MM.1S (cell line): ENCODE measurements around the gene RMI2.
A peak's percentile ranks its signal among the peaks of the same experiment; 100 is the strongest.

ENCODE experiments used
- DNase-seq: peaks from one replicate; pipeline ENCODE4 v3.0.0-alpha.2; 2015
- H2AFZ ChIP-seq: fragments of 300-600 bp; sonication (generic); 2 replicates; pipeline ENCODE4 v1.6.0; 2016; ENCODE audit warnings: antibody characterized with exemption, low read length
- H3F3A ChIP-seq: fragments of 300-600 bp; sonication (generic); 2 replicates; pipeline ENCODE4 v1.6.1; 2016; ENCODE audit warnings: mild to moderate bottlenecking, antibody characterized with exemption, low read length, moderate library complexity, mixed read lengths; ENCODE audit not compliant: insufficient read depth
- H3K27ac ChIP-seq: fragments of 300-600 bp; sonication (generic); 2 replicates; pipeline ENCODE4 v1.5.1; 2016; ENCODE audit warnings: mild to moderate bottlenecking, low read length
- H3K27me3 ChIP-seq: fragments of 300-600 bp; sonication (generic); replicated peaks from 2 replicates; pipeline ENCODE4 v1.6.0; 2016; ENCODE audit warnings: low read length; ENCODE audit not compliant: insufficient read depth
- H3K36me3 ChIP-seq: fragments of 300-600 bp; sonication (generic); replicated peaks from 2 replicates; pipeline ENCODE4 v1.6.1; 2016; ENCODE audit warnings: mild to moderate bottlenecking, low read length, mixed read lengths; ENCODE audit not compliant: insufficient read depth
- H3K4me1 ChIP-seq: fragments of 300-600 bp; sonication (generic); 2 replicates; pipeline ENCODE4 v1.6.1; 2016; ENCODE audit warnings: low read length, mixed read lengths
- H3K4me2 ChIP-seq: fragments of 300-600 bp; sonication (generic); 2 replicates; pipeline ENCODE4 v1.6.0; 2016; ENCODE audit warnings: low read depth, low read length
- H3K4me3 ChIP-seq: fragments of 300-600 bp; sonication (generic); 2 replicates; pipeline ENCODE4 v1.5.1; 2016; ENCODE audit warnings: low read length, mixed read lengths
- H3K79me2 ChIP-seq: fragments of 300-600 bp; sonication (generic); 2 replicates; pipeline ENCODE4 v1.6.1; 2016; ENCODE audit warnings: mixed run types, low read length, mixed read lengths
- H3K9ac ChIP-seq: fragments of 300-600 bp; sonication (generic); 2 replicates; pipeline ENCODE4 v1.6.1; 2016; ENCODE audit warnings: low read length, mixed read lengths
- H3K9me2 ChIP-seq: fragments of 300-600 bp; sonication (generic); replicated peaks from 2 replicates; pipeline ENCODE4 v1.6.1; 2016; ENCODE audit warnings: mild to moderate bottlenecking, low read length, mixed read lengths; ENCODE audit not compliant: insufficient read depth
- H3K9me3 ChIP-seq: fragments of 300-600 bp; sonication (generic); replicated peaks from 2 replicates; pipeline ENCODE4 v1.6.1; 2016; ENCODE audit warnings: mild to moderate bottlenecking, low read length, mixed read lengths; ENCODE audit not compliant: insufficient read depth
- H4K20me1 ChIP-seq: fragments of 300-600 bp; sonication (generic); 2 replicates; pipeline ENCODE4 v1.6.1; 2016; ENCODE audit warnings: mild to moderate bottlenecking, low read length, moderate library complexity, mixed read lengths; ENCODE audit not compliant: insufficient read depth
- EZH2 ChIP-seq: fragments of 300-600 bp; sonication (generic); optimal IDR thresholded peaks from 2 replicates; pipeline ENCODE3; 2017; ENCODE audit warnings: low read depth, mild to moderate bottlenecking, antibody characterized with exemption, low read length, mixed read lengths
- EZH2phosphoT487 ChIP-seq: fragments of 300-600 bp; sonication (generic); IDR thresholded peaks from 2 replicates; pipeline ENCODE4 v1.6.1; 2018; ENCODE audit warnings: antibody characterized with exemption, low read length
- TF ChIP-seq, protein P1 (sequence below): fragments of 300-600 bp; sonication (generic); IDR thresholded peaks from 2 replicates; pipeline ENCODE4 v1.5.1; 2016; ENCODE audit warnings: antibody characterized with exemption, low read length, mixed read lengths

Gene RMI2

DNA sequence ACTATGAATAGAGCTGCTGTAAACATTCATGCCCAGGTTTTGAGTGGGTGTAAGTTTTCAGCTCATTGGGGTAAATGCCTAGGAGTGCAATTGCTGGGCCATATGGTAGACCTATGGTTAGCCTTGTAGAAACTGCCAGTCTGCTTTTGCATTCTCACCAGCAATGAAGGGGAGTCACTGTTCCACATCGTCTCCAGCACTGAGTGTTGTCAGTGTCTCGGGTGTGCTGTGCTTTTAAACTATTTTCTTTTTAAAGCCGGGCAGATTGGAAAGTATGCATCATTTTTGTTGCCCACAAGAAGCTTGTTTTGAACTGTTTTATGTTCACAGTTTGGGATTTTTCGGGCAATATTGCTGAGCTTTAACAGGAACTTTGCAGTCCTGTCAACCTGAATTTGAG, 7.9 kb downstream of the RMI2 start:
- no peak overlapping the region for H3K4me2 ChIP-seq
- no peaks in the 10 kb centered on the region for H3K27me3 ChIP-seq
- TF ChIP-seq, protein P1, sequence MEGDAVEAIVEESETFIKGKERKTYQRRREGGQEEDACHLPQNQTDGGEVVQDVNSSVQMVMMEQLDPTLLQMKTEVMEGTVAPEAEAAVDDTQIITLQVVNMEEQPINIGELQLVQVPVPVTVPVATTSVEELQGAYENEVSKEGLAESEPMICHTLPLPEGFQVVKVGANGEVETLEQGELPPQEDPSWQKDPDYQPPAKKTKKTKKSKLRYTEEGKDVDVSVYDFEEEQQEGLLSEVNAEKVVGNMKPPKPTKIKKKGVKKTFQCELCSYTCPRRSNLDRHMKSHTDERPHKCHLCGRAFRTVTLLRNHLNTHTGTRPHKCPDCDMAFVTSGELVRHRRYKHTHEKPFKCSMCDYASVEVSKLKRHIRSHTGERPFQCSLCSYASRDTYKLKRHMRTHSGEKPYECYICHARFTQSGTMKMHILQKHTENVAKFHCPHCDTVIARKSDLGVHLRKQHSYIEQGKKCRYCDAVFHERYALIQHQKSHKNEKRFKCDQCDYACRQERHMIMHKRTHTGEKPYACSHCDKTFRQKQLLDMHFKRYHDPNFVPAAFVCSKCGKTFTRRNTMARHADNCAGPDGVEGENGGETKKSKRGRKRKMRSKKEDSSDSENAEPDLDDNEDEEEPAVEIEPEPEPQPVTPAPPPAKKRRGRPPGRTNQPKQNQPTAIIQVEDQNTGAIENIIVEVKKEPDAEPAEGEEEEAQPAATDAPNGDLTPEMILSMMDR = no peak
- TF ChIP-seq EZH2 (no peak), EZH2phosphoT487 (no peak)
- no peak overlapping the region for H3K27ac ChIP-seq
- H3K4me1 ChIP-seq = peaks cover 26% of the 10 kb centered on the region
- H4K20me1 ChIP-seq = no peaks in the 10 kb centered on the region
- no peaks in the 10 kb centered on the region for H3K9me2 ChIP-seq
- H3K9ac ChIP-seq = no peak overlapping the region
- no peak for DNase-seq
- H3K9me3 ChIP-seq = no peaks in the 10 kb centered on the region
- H3F3A ChIP-seq = peaks cover 17% of the 10 kb centered on the region
- no peak overlapping the region for H2AFZ ChIP-seq
- H3K79me2 ChIP-seq = peaks cover 9% of the 10 kb centered on the region
- no peaks in the 10 kb centered on the region for H3K36me3 ChIP-seq
- H3K4me3 ChIP-seq = no peak overlapping the region

DNA sequence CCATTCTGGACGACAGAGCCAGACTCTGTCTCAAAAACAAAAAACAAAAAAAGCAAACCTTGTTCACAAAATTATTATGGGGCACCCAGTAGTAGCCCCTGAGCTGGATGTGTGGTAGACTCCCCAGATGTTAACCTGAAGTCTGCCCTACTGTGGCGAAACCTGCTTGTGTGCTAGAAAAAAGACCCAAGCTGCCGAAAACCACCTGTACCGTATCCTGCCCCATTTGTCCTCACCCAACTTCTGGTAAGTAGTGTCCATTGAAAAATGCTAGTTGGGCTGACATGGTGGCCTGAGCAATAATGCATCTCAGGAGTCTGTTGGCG, 9.1 kb downstream of the RMI2 start:
- peaks cover 3% of the 10 kb centered on the region; the same call in 1 of the 2 replicates for H3K79me2 ChIP-seq
- no peaks in the 10 kb centered on the region for H3K27me3 ChIP-seq
- no peaks in the 10 kb centered on the region for H3K36me3 ChIP-seq
- no peaks in the 10 kb centered on the region for H4K20me1 ChIP-seq
- TF ChIP-seq EZH2phosphoT487 (no peak), EZH2 (no peak)
- TF ChIP-seq, protein P1 = no peak
- no peaks in the 10 kb centered on the region for H3K9me3 ChIP-seq
- H3K9ac ChIP-seq = peak overlapping the region; percentile 16; the same call in 1 of the 2 replicates
- H3K4me3 ChIP-seq = peak overlapping the region; percentile 35
- no peaks in the 10 kb centered on the region for H3K9me2 ChIP-seq
- peaks cover 26% of the 10 kb centered on the region for H3K4me1 ChIP-seq
- peak; percentile 53 for DNase-seq
- peak overlapping the region; percentile 56; the same call in 1 of the 2 replicates for H3K27ac ChIP-seq
- H3F3A ChIP-seq = peaks cover 17% of the 10 kb centered on the region
- H2AFZ ChIP-seq = no peak overlapping the region
- peak overlapping the region; percentile 70 for H3K4me2 ChIP-seq

DNA sequence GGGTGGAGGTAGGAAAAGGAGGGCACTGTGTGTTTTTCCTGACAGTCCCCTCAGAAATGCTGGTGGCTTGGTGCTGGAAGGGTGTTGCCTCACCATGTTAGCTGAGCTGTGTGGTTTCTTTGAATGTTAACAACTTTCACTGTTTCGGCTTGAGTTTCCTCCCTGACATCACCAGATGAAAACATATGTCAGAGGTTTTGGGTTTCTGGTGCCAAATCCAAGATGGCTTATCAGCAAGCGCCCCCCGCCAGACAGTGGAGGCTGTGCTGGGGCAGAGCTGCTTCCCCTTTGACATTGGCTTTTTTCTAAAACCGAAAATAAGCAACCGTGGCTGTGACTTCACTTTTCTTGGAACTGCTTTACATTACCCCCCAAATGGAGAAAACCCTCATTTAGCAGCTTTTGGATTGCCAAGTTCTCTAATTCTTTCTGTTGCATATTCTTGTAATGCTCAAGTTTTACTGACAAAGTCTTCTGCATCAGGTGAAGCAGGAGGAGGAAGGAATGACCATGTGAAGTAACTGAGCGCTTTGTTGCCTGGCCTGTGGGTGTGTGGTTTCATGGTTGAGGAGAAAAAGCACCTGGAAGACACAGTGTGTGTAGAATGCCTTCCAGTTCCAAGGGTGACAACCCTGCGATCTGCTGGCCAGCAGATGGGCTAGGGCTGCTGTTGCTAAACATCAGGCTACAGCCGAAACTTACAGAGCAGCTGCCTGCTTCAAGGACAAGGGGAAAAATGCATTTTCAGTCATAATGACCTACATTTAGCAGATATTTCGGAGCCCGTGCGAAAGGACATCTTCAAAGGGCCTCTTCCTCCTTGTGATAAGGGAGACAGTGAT, 9.7 kb downstream of the RMI2 start:
- Histone ChIP-seq H4K20me1 (no peaks in the 10 kb centered on the region), H3K9me2 (no peaks in the 10 kb centered on the region), H3K9me3 (no peaks in the 10 kb centered on the region), H3F3A (peaks cover 17% of the 10 kb centered on the region), H3K9ac (peak overlapping the region; percentile 20; the same call in 1 of the 2 replicates), H3K27ac (peak overlapping the region; percentile 56; the same call in 1 of the 2 replicates), H3K4me3 (peak overlapping the region; percentile 35), H3K79me2 (no peaks in the 10 kb centered on the region), H3K36me3 (no peaks in the 10 kb centered on the region), H3K27me3 (no peaks in the 10 kb centered on the region), H2AFZ (no peak overlapping the region), H3K4me2 (peak overlapping the region; percentile 70), H3K4me1 (peaks cover 26% of the 10 kb centered on the region)
- TF ChIP-seq EZH2 (no peak), EZH2phosphoT487 (no peak)
- TF ChIP-seq, protein P1 = peak; percentile 29
- DNase-seq = peak; percentile 82
